NCI-H1092 (cell line): ENCODE data around the gene ETS1.

ENCODE experiments used
- DNase-seq: peaks from one replicate; lab custom pipeline; 2025; lab: John Stamatoyannopoulos, UW

ETS1 gene

DNA sequence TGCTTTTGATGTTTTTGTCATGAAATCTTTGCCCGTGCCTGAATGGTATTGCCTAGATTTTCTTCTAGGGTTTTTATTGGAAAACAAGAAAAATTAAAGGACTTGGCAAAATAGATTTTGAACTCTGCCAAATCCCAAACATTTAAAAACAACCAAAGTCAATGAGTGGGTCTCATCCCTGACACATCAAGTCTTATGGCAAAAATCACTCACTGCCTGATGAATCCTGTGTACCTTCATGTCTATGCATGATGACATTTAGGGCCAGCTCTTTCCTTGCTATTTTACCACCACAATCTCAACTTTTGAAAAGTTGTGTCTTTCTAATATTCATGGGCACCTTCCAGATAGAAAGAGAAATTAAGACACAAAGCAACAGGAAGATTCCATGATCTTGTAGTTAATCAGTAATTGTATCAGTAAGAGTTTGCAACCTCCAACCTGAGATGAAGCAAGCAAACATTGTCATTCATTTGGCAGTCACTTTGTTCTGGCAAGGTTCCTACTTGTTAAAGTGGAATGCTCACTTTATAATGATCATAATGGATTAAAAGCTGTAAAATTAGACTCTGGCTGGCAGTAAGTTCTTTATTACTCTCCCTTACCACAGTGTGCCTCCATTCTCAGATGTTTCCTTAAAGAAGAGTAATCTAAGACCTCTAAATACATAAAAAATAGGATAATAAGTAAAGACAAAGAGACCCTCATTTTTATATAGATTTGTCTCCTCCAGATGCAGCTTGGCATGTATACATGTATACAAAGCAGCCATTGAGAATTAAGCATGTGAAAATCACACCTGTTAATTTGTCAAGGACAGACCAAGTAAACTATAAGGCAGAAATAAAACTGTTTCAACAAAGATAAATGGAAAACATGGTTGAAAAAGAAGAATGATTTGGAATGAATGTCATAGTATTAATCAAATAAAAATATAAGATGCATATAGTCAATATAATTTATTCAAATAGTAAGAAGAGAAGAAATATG is 51.6 kb downstream of the ETS1 start:
- peak; percentile 32 for DNase-seq

- DNase-seq: no peak
Measured at GRCh38 chr11:128533472-128533871, 53.9 kb downstream of the ETS1 start.

DNA sequence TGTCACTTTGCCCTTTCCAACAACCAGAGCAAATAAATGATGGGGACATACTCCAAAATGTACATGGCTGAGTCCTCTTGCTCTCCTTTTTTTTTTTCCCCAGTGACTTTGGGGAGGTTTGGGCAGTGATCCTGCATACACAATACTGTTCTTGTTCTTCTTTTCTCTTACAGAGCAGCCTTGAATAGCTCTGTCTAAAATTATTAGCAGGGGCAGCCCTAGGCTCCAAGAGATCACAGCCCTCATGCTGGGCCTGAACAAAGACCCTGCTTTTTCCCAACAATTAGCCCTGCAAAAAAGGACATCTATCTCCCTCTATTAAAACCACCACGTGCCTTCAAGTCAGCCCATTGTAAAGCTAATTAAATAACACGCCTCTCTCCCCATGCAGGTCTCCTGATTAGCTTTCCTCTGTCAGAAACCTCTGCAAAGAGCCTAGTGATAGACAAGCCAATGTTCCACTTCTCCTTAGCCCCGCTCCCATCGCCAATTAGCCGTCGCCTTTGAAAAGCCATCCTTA is 54.7 kb downstream of the ETS1 start:
- DNase-seq: peak; percentile 56

GRCh38 chr11:128532016-128532571 is 55.3 kb downstream of the ETS1 start:
- DNase-seq: peak; percentile 68

DNA sequence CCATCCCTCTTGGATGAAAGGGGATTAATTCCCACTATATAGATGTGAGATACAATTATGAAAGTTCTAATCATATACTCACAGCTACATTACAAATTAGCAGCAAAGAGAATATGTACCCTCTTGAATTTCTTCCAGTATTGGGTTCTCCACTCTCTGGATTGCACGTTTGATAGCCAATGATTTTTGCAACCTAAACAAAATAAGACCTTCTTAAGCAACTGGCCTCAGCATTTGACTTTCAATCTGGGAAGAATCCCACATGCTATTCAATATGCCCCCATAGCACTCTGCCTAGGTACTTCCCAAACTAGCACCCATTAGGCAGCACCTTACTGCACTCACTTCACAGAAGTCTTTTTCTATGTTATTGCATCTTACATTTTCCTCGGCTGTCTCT is 55.8 kb downstream of the ETS1 start:
- no peak for DNase-seq

- no peak for DNase-seq
Measured at GRCh38 chr11:128530118-128531074, 57.0 kb downstream of the ETS1 start.

- no peak for DNase-seq
Measured at GRCh38 chr11:128528294-128528693, 59.1 kb downstream of the ETS1 start.

- DNase-seq: no peak
Measured at GRCh38 chr11:128527046-128527445, 60.3 kb downstream of the ETS1 start.

DNA sequence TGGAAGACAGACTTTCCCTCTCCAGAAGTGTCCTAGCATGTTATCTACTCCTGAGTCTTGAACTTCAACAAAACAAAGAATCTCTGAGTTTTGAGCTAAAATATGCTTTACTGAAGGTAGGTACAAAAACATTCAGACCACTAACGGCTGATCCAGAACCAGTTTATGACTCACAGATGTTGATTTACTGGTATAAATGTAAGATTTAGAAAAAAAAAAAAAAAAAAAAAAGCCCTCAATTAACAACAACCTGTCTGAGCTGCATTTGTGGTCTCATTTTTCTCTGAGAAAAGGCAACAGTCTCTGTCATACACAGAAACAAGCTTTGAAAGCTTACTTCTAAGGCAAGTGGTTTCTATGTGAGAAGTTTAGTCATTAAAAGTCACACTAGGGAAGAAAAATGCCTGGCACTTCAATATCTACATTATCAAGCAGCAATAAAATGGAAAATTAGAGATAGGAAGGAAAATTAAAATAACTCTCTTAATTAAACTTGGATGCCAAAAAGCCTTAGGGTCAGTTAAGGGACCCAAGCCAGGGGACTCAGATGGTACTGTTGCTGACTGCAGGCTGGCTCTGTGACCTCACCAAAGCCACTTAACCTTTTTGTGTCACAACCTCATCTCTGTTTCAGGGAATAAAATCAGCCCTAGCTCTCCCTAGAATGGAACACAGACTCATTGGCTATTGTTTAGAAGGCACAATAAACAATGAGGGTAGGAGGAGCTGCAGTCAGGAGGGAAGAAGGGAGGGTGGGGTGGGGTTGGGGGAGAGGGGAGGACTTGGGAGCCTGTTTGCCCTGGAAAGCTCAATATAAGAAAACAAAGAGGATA is 61.7 kb downstream of the ETS1 start:
- no peak for DNase-seq

- no peak for DNase-seq
Measured at GRCh38 chr11:128524172-128524571, 63.2 kb downstream of the ETS1 start.

DNA sequence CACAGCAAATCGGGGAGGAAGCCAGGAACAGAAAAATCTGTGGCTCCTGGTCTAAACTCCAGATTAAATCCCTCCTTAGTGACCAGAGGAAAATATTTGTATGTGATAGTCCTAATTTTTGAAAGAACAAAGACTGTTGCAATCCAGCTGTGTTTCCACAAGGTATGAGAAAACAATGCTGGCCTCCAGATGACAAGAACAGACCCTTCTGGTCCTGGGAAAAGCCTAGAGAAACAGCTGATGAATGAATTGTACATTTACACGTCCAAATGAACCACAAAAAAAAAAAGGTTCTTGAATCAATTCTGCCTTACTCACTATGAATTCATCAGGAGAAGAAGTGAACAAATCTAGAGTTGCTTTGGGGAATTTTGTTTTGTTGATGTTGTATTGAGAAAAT is 63.7 kb downstream of the ETS1 start:
- no peak for DNase-seq

- DNase-seq: no peak
Measured at GRCh38 chr11:128522943-128523518, 64.3 kb downstream of the ETS1 start.

GRCh38 chr11:128522055-128522942 is 65.1 kb downstream of the ETS1 start:
- peak; percentile 92 for DNase-seq

DNA sequence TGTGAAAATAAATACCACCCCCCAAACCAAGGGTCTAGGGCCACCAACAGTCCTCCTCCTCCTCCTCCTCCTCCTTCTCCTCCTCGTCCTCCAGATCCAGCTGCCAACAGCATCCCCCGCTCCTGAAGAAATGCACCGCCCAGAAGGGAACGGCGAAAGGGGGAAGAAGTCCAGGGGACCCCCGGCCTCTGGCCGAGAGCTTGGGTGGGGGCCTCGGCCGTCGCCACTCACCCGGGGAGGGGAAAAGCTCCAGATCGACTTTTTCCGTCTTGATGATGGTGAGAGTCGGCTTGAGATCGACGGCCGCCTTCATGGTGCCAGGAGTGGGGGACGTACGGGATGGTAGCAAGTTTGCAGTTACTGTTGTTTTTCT is 65.7 kb downstream of the ETS1 start:
- no peak for DNase-seq

- DNase-seq: no peak
Measured at GRCh38 chr11:128520888-128521681, 66.3 kb downstream of the ETS1 start.

DNA sequence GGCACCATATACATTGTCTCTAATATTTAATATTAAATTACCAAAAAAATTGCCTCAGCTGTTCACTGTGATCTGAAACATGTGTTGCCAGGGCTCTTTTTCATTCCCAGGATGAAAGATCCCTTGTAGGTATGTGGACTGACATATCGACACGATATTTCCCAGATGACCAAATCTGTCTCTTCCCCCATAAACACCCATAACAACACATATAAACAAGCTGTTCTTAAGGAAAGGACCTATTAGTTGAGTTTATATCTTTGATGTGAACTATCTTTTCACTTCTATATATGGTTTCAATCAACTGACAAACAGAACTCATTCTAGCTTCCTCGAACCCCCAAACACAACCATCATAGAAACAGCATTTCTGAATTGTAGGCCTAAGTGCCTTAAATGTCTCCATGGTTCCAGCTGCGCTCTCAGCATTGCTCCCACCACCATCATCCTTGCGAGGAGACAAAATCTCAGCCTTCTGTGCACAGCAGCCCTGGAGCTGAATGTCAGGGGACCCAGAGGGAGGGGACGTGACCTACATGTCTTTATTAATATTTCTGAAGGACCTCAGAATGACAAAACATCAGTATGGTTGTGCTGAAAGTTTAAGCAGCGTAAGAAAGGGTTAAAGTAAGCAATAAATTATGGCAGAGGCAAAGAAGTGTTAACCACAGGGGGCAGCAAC is 67.0 kb downstream of the ETS1 start:
- DNase-seq: no peak

DNA sequence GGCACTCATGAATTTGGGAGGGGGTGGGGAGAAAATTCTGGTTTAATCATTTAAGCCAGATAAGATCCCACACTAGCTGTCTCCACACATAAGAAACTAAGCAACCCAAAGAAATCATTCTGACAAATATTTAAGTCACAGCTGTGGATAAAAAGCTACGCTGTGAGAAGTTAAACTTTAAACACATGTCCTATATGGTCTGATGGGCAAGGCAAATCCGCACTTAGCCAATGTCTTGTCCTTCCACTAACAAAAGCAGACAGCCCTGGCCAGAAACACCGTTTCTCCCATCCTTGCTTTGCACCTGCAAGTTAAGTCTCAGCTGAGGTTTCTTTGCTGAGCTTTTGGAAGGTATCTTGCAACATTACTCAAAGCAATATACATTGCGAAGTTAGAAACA is 68.0 kb downstream of the ETS1 start:
- no peak for DNase-seq

- DNase-seq: no peak
Measured at GRCh38 chr11:128518493-128519207, 68.7 kb downstream of the ETS1 start.
